GM18502 (cell line): ENCODE measurements around the gene PTPN6.

Experiments used
- ATAC-seq: cut with Tn5 transposase; IDR thresholded peaks from one replicate; pipeline ENCODE4 v1.9.1; 2021; ENCODE audit warnings: mild to moderate bottlenecking; ENCODE audit not compliant: unreplicated experiment, poor library complexity

The PTPN6 gene

DNA sequence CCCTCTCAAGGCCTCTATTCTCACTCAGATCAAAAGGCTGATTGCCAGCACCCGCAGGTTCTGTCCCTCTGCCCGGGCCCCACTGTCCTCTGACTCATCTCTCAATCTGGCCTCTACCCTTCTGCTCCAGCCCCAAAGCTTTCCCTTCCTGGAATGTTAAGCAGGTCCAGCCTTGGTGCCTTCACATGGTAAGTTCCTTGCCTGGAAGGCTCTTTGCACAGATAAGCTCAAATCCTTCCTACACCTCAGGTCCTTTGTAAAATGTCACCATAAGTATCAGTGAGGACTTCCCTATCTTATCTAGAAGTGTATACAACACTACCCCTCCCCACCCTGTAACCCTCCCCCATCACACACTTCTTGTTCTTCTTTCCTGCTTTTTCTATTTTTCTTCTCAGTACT, 44.9 kb downstream of the PTPN6 start:
- no peak for ATAC-seq

DNA sequence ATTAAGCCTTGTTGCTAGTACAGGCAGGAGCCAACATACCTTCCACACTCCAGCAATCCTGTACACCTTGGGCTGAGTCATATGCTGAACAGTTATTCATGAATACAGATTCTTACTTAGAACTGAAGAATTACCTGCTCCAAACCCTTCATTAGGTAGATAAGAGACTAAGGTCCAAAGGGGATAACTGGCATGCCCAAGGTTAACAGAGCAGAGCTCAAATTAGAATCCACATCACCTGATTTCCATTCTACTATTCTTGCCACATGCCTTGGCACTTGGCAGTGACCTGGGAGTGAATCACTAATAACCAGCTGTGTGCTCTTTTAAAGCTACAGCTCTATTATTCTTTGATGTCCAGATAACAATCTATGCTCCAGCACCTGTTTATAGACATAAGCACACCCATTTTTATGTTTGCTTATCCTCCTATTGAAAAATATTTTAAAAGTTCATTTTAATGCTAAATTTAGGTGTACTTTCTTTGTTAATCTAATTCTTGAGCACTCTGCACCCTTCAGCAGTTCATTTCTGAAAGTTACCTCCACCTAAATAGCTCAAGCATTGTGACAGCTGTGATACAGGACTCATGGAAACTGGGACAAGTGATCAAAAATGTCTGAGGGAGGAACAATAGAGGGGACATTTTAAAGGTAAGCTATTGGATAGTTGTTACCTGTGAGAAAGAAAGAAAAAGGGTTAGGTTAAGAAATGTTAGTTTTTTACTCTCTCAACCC, 47.7 kb downstream of the PTPN6 start:
- no peak for ATAC-seq

DNA sequence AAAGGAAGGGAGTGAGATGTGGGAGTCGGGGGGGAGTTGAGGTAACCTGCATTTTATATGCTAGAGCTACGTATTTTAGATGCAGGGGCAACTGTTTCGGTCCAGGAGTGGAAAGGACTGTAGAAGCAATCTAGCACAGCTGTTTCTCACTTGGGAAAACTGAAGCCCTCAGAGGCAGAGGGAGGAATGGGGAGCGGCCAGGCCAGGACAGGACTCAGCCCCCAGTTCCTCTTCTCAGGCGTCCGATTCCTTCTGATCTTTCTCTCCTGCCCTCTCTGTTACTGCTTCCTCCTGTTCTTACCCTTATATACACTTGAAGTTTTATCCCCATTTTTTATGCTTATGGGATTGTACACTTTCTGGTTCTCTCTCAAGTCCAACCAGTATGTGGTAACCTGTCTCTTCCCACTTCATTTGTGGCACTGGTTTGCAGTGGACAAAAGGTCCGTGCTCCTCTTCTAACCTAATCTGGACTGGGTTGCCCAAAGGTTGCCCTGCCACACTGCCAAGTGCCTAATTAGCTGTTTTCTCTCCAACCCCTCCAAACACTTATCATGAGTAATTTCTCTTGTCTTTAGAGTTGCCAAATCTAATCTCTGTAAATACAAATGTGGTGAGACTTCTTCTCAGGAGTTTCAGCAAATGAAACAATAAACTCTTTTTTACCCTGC, 50.9 kb downstream of the PTPN6 start:
- no peak for ATAC-seq

DNA sequence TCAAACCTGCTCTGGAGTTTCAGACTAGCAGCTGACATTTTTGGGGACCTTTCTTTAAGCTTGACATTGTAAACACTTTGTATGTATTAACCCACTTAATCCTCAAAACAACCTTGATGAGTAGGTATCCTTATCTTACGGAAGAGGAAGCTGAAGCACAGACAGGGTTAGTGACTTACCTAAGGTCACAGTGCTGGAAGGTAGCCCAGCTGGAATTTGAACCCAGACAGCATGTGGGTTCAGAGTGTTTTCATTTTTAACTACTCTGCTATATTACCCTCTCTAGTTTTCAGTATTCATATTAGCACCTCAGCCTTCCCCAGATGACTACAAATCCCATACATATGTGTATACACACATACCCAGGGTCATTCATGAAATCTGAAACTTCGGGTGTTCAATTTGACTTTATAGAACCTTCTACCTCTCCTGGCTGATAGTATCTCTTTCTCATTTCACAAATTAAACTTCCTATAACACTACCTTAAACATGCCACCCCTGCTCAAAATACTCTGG, 53.2 kb downstream of the PTPN6 start:
- ATAC-seq = no peak

DNA sequence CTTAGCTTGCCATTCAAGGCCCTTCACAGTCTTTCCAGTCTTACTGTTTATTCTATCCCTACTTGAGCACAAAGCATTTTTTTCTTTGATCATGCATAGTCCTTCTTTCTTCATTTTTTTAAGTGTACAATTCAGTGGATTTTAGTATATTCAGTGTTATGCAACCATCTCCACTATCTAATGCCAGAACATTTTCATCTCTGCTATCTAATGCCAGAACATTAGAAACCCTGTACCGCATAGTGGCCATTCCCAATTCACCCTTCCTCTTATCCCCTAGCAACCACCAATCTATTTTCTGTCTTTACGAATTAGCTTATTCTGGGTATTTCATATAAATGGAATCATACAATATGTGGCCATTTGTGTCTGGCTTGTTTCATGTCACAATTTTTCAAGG, 53.7 kb downstream of the PTPN6 start:
- no peak for ATAC-seq

DNA sequence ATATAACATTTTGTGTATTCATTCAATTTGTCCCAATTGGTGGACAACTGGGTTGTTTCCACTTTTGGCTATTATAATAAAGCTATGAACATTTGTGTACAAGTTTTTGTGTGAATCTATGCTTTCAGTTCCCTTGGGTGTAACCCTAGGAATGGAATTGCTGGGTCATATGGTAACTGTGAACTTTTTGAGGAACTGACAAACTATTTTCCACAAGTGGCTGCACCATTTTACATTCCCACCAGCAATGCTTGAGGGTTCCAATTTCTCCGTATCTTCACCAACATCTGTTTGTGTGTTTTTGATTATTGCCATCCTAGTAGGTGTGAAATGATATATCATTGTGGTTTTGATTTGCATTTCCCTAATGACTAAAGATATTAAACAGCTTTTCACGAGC, 54.2 kb downstream of the PTPN6 start:
- ATAC-seq = no peak

DNA sequence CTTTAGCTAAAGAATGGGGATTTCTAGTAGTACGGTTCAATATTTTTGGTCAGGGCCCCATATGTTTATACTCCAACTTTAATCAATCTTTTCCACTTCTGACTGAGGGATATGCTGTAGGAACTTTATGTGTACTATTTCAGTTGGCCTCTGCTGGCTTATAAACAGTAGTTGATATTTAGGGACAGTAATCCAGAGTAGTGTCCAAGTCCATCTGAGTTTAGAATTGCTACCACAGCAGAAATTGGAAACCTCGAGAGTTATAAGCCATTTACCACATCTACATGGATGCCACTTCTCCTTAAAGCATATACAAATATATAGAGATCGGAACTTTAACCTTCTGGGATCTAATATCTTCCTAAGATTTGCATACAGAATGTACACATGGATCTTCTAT, 55.5 kb downstream of the PTPN6 start:
- ATAC-seq = no peak

DNA sequence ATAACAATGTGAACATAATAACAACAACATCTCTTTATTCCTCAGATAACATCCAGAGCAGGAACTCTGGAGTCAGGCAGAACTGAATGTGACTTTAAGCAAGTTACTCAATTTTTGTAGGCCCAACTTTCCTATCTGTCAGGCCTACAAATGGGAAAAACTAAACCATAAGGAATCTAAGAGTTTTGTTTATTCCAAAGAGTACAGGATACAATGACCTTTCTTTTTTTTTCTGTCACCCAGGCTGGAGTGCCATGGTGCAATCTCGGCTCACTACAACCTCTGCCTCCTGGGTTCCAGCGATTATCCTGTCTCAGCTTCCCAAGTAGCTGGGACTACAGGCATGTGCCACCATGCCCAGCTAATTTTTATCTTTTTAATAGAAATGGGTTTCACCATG, 57.7 kb downstream of the PTPN6 start:
- no peak for ATAC-seq

DNA sequence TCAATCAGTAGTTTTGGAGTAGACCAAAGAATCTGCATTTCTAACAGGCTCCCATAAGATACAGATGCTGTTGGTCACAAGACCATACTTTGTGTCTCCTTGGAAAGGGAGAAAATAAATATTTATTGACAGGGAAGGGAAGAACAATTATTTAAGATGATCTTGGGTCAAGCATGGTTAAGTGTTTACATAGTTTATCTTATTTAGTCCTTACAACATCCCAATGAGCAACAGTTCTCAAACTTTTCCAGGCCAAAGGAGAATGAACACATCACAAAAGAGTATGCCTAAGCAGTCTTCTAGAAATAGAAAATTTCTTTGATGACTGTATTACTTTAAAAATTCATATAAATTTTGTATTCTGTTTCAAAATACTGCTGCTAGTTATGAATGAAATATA, 58.4 kb downstream of the PTPN6 start:
- no peak for ATAC-seq
